GM23248 (cell line): ENCODE results near the gene NRCAM. TPM values are rescaled to one million over a fixed set of nuclear protein-coding genes. Genes with fewer than 3 reads are reported as not detected.
"Not testable (repeated sequence)": the region's sequence is repeated elsewhere in the genome, so short reads cannot be mapped to it uniquely, and the experiment has no call there.

Source experiments
- DNase-seq: peaks from one replicate; pipeline ENCODE4 v3.0.0-alpha.2; 2015
- H2AFZ ChIP-seq: fragments of 200-600 bp; sonication (generic); 2 replicates; pipeline ENCODE4 v1.6.1; 2016; ENCODE audit warnings: antibody characterized with exemption
- H3F3A ChIP-seq: fragments of 200-600 bp; sonication (generic); 2 replicates; pipeline ENCODE4 v1.6.1; 2016; ENCODE audit warnings: mild to moderate bottlenecking, antibody characterized with exemption, mixed run types; ENCODE audit not compliant: insufficient read depth
- H3K27ac ChIP-seq: fragments of 200-600 bp; sonication (generic); 2 replicates; pipeline ENCODE4 v1.5.1; 2016; ENCODE audit warnings: mild to moderate bottlenecking
- H3K27me3 ChIP-seq: fragments of 200-600 bp; sonication (generic); replicated peaks from 2 replicates; pipeline ENCODE4 v1.6.1; 2016; ENCODE audit warnings: mild to moderate bottlenecking; ENCODE audit not compliant: insufficient read depth
- H3K36me3 ChIP-seq: fragments of 200-600 bp; sonication (generic); 2 replicates; pipeline ENCODE4 v1.6.1; 2016; ENCODE audit warnings: low read depth, mild to moderate bottlenecking
- H3K4me1 ChIP-seq: fragments of 200-600 bp; sonication (generic); 2 replicates; pipeline ENCODE4 v1.6.1; 2016; ENCODE audit warnings: mild to moderate bottlenecking; ENCODE audit not compliant: insufficient read depth
- H3K4me2 ChIP-seq: fragments of 200-600 bp; sonication (generic); one replicate; pipeline ENCODE4 v1.6.1; 2016; ENCODE audit warnings: mild to moderate bottlenecking; ENCODE audit not compliant: unreplicated experiment
- H3K4me3 ChIP-seq: fragments of 200-600 bp; sonication (generic); 2 replicates; pipeline ENCODE4 v1.5.1; 2016; ENCODE audit warnings: mild to moderate bottlenecking
- H3K79me2 ChIP-seq: fragments of 200-600 bp; sonication (generic); 2 replicates; pipeline ENCODE4 v1.6.1; 2016; ENCODE audit warnings: mild to moderate bottlenecking; ENCODE audit not compliant: insufficient read depth
- H3K9ac ChIP-seq: fragments of 200-600 bp; sonication (generic); 2 replicates; pipeline ENCODE4 v1.6.1; 2016; ENCODE audit warnings: mild to moderate bottlenecking
- H3K9me2 ChIP-seq: fragments of 200-600 bp; sonication (generic); 2 replicates; pipeline ENCODE4 v1.6.1; 2016; ENCODE audit warnings: mixed run types, mild to moderate bottlenecking, moderate library complexity; ENCODE audit not compliant: insufficient read depth
- H3K9me3 ChIP-seq: fragments of 200-600 bp; sonication (generic); one replicate; pipeline ENCODE4 v1.6.1; 2017; ENCODE audit warnings: low read depth
- H4K20me1 ChIP-seq: fragments of 200-600 bp; sonication (generic); 2 replicates; pipeline ENCODE4 v1.6.0; 2016; ENCODE audit not compliant: insufficient read depth
- EZH2 ChIP-seq: fragments of 200-600 bp; sonication (generic); IDR thresholded peaks from 2 replicates; pipeline ENCODE4 v1.6.1; 2018; ENCODE audit warnings: antibody characterized with exemption, mild to moderate bottlenecking; ENCODE audit not compliant: insufficient read depth, poor library complexity, severe bottlenecking
- EZH2phosphoT487 ChIP-seq: fragments of 200-600 bp; sonication (generic); IDR thresholded peaks from 2 replicates; pipeline ENCODE4 v1.6.1; 2018; ENCODE audit warnings: antibody characterized with exemption, moderate library complexity, mild to moderate bottlenecking, low read depth; ENCODE audit not compliant: insufficient read depth
- WGBS, 2 experiments: methylation state at CpG; one replicate each; pipeline ENCODE4 v1.1.6; 2015 to 2017; ENCODE audit warnings: low lambda C conversion rate in 2 of 2, low coverage in 1 of 2; ENCODE audit errors: missing lambda C conversion rate in 2 of 2; 5-methylcytosine and 5-hydroxymethylcytosine counted together
- in situ Hi-C: fragments of 300-500 bp; cut with MboI; formaldehyde crosslinking; loops from 2 replicates; pipeline ENCODE4 v1.15.0; 2020
- polyA plus RNA-seq: library from polyadenylated mRNA; unstranded; fragments of >200 nt; fragmentation: Nextera tagmentation; extraction: Ambion mirVana; gene quantifications from 2 replicates; pipeline ENCODE4 v1.2.1, GENCODE V29; 2016
- total RNA-seq: library from RNA; depleted of rRNA; stranded (reverse); fragments of >200 nt; shearing (Covaris generic); gene quantifications from 2 replicates; pipeline ENCODE4 v1.2.3, GENCODE V29; 2014

The NRCAM gene
- total and polyA plus RNA-seq, 2 experiments from 2014 or later: 5.1 to 7.0 TPM

GRCh38 chr7:108479751-108480150 lies 23.5 kb upstream of the NRCAM start:
- no peaks in the 10 kb centered on the region for H3K4me1 ChIP-seq
- no peaks in the 10 kb centered on the region for H3K79me2 ChIP-seq
- no peaks in the 10 kb centered on the region; the same call in 1 of the 2 replicates for H3K36me3 ChIP-seq
- no peak overlapping the region for H3K4me2 ChIP-seq
- H3F3A ChIP-seq: no peaks in the 10 kb centered on the region
- H3K27ac ChIP-seq: no peak overlapping the region
- DNase-seq: no peak
- no peak overlapping the region for H3K4me3 ChIP-seq
- no peak overlapping the region for H3K9ac ChIP-seq
- H2AFZ ChIP-seq: no peak overlapping the region
- in situ Hi-C loops: loop anchor here (25.0 kb wide), 1 partner anchor 292 kb away; no protein-coding TSS in a partner anchor
- no peaks in the 10 kb centered on the region for H3K9me2 ChIP-seq
- WGBS, 2 experiments: 95 to 99% methylated on average over 2 of the region's 2 CpGs
- no peaks in the 10 kb centered on the region for H4K20me1 ChIP-seq
- no peak for TF ChIP-seq EZH2
- no peak for TF ChIP-seq EZH2phosphoT487
- H3K9me3 ChIP-seq: no peaks in the 10 kb centered on the region
- no peaks in the 10 kb centered on the region for H3K27me3 ChIP-seq

DNA sequence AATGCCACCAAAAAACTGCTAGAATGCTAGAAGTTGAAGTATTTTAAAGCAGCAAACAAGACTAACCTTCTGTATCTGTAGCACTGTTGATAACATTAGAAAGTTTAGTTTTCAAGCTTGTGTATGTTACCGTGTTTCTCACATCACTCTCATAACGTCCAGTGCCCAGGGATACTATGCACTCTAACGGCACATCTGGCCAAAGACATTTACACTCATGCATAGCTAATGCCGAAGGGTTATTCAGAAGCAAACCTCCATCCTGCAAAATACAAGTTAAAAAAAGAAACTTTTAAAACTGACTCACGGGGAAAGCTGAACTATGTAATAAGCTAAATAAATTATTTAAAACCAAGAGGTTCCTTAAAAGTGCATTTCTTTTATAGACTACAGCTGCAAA lies 22.9 kb upstream of the NRCAM start:
- H3K79me2 ChIP-seq: no peaks in the 10 kb centered on the region
- no peaks in the 10 kb centered on the region for H4K20me1 ChIP-seq
- 90 to 93% methylated on average over 5 of the region's 5 CpGs for WGBS, 2 experiments
- no peak overlapping the region for H3K9ac ChIP-seq
- in situ Hi-C loops: loop anchor here (25.0 kb wide), 1 partner anchor 292 kb away; no protein-coding TSS in a partner anchor
- no peaks in the 10 kb centered on the region for H3K4me1 ChIP-seq
- H3K4me2 ChIP-seq: no peak overlapping the region
- no peak for DNase-seq
- no peak overlapping the region for H3K27ac ChIP-seq
- no peaks in the 10 kb centered on the region for H3F3A ChIP-seq
- H3K27me3 ChIP-seq: no peaks in the 10 kb centered on the region
- no peaks in the 10 kb centered on the region for H3K9me2 ChIP-seq
- no peak overlapping the region for H3K4me3 ChIP-seq
- TF ChIP-seq EZH2phosphoT487: no peak
- no peak overlapping the region for H2AFZ ChIP-seq
- H3K36me3 ChIP-seq: no peaks in the 10 kb centered on the region; the same call in 1 of the 2 replicates
- no peaks in the 10 kb centered on the region for H3K9me3 ChIP-seq

DNA sequence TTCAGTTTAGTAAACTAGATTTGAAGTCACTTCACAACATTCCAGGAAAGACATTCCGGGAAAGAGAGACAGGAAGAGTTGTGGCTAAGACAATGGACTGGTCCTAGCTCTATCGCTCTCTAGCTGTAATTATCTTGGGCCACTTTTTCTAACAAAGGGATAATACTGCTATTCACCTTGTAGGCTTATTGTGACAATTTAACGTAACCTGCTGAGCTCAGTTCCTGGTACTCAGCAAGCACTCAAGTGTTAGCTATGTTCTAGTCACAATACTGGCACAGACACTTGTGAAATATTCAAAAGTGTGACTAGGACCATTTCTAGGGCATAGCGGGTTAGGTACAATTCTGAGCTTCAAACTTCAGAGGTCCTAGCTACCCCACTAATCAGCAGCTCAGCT lies 12.0 kb upstream of the NRCAM start:
- no peak for TF ChIP-seq EZH2
- no peak for TF ChIP-seq EZH2phosphoT487
- Histone ChIP-seq H3K9me2 (no peaks in the 10 kb centered on the region), H2AFZ (no peak overlapping the region), H3K36me3 (no peaks in the 10 kb centered on the region), H3F3A (no peaks in the 10 kb centered on the region), H3K27ac (no peak overlapping the region), H3K9me3 (no peaks in the 10 kb centered on the region), H3K79me2 (no peaks in the 10 kb centered on the region), H3K4me3 (no peak overlapping the region), H3K4me2 (no peak overlapping the region), H4K20me1 (no peaks in the 10 kb centered on the region), H3K9ac (no peak overlapping the region), H3K4me1 (no peaks in the 10 kb centered on the region), H3K27me3 (no peaks in the 10 kb centered on the region)
- in situ Hi-C loops: no loop called here
- no peak for DNase-seq
- WGBS, 2 experiments: 52 to 53% methylated on average over 4 of the region's 4 CpGs

- Histone ChIP-seq H3K27ac (no peak overlapping the region), H3K4me1 (no peaks in the 10 kb centered on the region), H3K79me2 (no peaks in the 10 kb centered on the region), H3F3A (no peaks in the 10 kb centered on the region), H4K20me1 (no peaks in the 10 kb centered on the region), H3K36me3 (no peaks in the 10 kb centered on the region), H3K4me3 (no peak overlapping the region), H2AFZ (no peak overlapping the region), H3K9ac (no peak overlapping the region), H3K9me3 (no peaks in the 10 kb centered on the region), H3K27me3 (no peaks in the 10 kb centered on the region), H3K4me2 (no peak overlapping the region), H3K9me2 (no peaks in the 10 kb centered on the region)
- in situ Hi-C loops: no loop called here
- WGBS, 2 experiments: 70 to 73% methylated on average over 2 of the region's 2 CpGs
- DNase-seq: no peak
- TF ChIP-seq EZH2phosphoT487: no peak
- TF ChIP-seq EZH2: no peak
Observed at GRCh38 chr7:108467391-108467790, 11.2 kb upstream of the NRCAM start.

- in situ Hi-C loops, H3K36me3 ChIP-seq, H3K79me2 ChIP-seq, H3K9me2 ChIP-seq, H2AFZ ChIP-seq, H3K4me1 ChIP-seq, H3K4me2 ChIP-seq, H3K9ac ChIP-seq, H3K9me3 ChIP-seq, H3F3A ChIP-seq, DNase-seq, H3K27ac ChIP-seq, H3K4me3 ChIP-seq, H3K27me3 ChIP-seq, H4K20me1 ChIP-seq: not testable (repeated sequence)
- 58 to 70% methylated on average over 2 of the region's 2 CpGs for WGBS, 2 experiments
Observed at GRCh38 chr7:108466322-108466721, 10.1 kb upstream of the NRCAM start.
